AG09309 (cell line): Measurements from ENCODE around the gene USP46.

Experiments used
- DNase-seq: peaks from one replicate; pipeline ENCODE4 v3.0.0-alpha.2; 2010; ENCODE audit warnings: low read depth
- H3K4me3 ChIP-seq: 2 replicates; pipeline ENCODE4 v1.5.1; 2011; ENCODE audit warnings: mild to moderate bottlenecking, low read depth, low read length, moderate library complexity; ENCODE audit not compliant: control insufficient read depth
- TF ChIP-seq, protein P1 (sequence below): IDR thresholded peaks from 2 replicates; pipeline ENCODE4 v1.5.1; 2011; ENCODE audit warnings: mild to moderate bottlenecking, low read depth, low read length, inconsistent platforms; ENCODE audit not compliant: insufficient read depth, control insufficient read depth; ENCODE audit errors: missing control alignments

The USP46 gene

DNA sequence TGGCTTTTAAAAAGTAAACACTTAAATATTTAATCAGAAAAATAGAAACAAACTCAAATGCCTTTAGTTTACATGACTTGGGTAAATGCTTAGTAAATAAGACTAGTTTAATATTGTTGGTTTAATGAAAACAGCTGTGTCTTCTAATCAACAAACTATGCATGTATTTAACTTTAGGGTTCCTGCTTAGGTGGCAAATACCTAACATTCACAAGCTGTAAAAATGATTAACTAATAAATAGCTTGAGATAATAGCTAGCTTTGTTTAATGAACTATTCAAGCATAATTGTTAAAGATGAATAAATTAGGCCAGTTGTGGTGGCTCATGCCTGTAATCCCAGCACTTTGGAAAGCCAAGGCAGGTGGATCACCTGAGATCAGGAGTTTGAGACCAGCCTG is 30.0 kb upstream of the USP46 start:
- H3K4me3 ChIP-seq = no peak overlapping the region
- DNase-seq = no peak
- TF ChIP-seq, protein P1, sequence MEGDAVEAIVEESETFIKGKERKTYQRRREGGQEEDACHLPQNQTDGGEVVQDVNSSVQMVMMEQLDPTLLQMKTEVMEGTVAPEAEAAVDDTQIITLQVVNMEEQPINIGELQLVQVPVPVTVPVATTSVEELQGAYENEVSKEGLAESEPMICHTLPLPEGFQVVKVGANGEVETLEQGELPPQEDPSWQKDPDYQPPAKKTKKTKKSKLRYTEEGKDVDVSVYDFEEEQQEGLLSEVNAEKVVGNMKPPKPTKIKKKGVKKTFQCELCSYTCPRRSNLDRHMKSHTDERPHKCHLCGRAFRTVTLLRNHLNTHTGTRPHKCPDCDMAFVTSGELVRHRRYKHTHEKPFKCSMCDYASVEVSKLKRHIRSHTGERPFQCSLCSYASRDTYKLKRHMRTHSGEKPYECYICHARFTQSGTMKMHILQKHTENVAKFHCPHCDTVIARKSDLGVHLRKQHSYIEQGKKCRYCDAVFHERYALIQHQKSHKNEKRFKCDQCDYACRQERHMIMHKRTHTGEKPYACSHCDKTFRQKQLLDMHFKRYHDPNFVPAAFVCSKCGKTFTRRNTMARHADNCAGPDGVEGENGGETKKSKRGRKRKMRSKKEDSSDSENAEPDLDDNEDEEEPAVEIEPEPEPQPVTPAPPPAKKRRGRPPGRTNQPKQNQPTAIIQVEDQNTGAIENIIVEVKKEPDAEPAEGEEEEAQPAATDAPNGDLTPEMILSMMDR = no peak

- H3K4me3 ChIP-seq = no peak overlapping the region
- TF ChIP-seq, protein P1 = no peak
- no peak for DNase-seq
These were observed 28.6 kb upstream of the USP46 start for GRCh38 chr4:52687696-52688095.

DNA sequence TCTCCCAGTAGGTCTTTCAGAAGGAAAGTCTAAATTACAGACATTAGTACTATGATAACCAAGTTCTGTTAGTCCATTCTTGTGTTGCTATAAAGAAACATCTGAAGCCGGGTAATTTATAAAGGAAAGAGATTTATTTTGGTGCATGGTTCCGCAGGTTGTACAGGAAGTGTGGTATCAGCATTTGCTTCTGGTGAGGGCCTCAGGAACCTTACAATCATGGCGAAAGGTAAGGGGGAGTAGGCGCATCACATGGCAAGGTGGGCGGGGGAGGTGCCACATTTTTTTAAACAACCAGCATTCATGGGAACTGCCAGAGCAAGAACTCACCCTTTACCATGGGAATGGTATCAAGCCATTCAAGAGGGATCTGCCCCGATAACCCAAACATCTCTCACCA is 26.2 kb upstream of the USP46 start:
- TF ChIP-seq, protein P1 = no peak
- no peak overlapping the region for H3K4me3 ChIP-seq
- DNase-seq = no peak

- no peak for DNase-seq
- no peak overlapping the region for H3K4me3 ChIP-seq
- TF ChIP-seq, protein P1 = no peak
These were observed 25.8 kb upstream of the USP46 start for GRCh38 chr4:52684896-52685295.

DNA sequence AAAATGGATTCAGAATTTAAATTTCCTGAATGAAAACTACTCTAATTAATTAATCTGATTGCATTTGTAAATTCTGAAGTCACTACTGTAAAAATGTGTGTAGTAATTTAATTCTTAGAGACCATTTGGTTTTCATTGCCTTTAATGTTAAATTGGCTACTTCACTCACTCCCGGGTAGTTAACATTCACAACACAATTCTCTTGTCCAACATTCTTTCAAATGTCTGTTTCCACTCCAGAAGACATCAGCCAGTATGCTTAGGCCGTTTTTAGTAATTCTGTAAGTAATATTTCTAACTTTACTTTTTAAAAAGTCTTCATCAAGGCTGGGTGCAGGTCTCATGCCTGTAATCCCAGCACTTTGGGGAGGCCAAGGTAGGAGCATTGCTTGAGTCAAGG is 21.3 kb upstream of the USP46 start:
- TF ChIP-seq, protein P1 = no peak
- no peak overlapping the region for H3K4me3 ChIP-seq
- no peak for DNase-seq

- H3K4me3 ChIP-seq = no peak overlapping the region
- TF ChIP-seq, protein P1 = no peak
- no peak for DNase-seq
These were observed 17.4 kb upstream of the USP46 start for GRCh38 chr4:52676536-52676935.

DNA sequence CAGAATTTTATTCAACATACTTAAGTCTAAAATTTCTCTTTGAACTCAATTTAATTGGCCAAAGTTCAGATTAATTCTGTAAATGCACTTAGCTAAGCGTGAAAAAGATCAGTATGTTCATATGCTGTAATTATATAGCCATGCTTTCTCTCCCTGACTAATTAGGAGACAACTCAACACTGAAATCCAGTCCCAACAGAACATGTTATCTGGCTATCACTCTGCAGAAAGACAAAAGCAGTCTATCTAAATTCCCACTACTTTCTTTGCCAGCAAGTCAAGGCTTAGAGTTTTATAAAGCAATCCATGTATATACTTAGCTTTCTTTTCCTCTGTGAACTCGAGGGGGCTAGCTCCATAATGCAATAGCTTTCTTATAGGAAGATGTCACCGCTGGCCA is 16.0 kb upstream of the USP46 start:
- DNase-seq = no peak
- TF ChIP-seq, protein P1 = no peak
- no peak overlapping the region for H3K4me3 ChIP-seq
